PFSK-1 (cell line): ENCODE results near the gene PPP1R8.

Experiments
- FOXP2 ChIP-seq: optimal IDR thresholded peaks from 2 replicates; pipeline ENCODE3; 2011; ENCODE audit warnings: borderline replicate concordance, control low read depth, inconsistent platforms; ENCODE audit not compliant: insufficient read depth; ENCODE audit errors: extremely low read length, extremely low read depth
- POLR2AphosphoS5 ChIP-seq: IDR thresholded peaks from 2 replicates; pipeline ENCODE4 v1.6.1; 2012; ENCODE audit warnings: low read depth, mild to moderate bottlenecking, control low read depth, low read length, moderate library complexity
- REST ChIP-seq, 2 experiments: IDR thresholded peaks; 2 replicates each; pipeline versions ENCODE4 v1.6.1 to v1.8.0; 2011 to 2012; ENCODE audit warnings: low read depth in 2 of 2, low read length in 2 of 2, control low read depth in 1 of 2, inconsistent platforms in 1 of 2, mild to moderate bottlenecking in 1 of 2, moderate library complexity in 1 of 2; ENCODE audit not compliant: insufficient read depth in 1 of 2
- SIN3A ChIP-seq: IDR thresholded peaks from 2 replicates; pipeline ENCODE4 v1.6.1; 2012; ENCODE audit warnings: mild to moderate bottlenecking, low read length, moderate library complexity, borderline replicate concordance; ENCODE audit not compliant: insufficient read depth
- TAF1 ChIP-seq: IDR thresholded peaks from 2 replicates; pipeline ENCODE4 v1.6.1; 2012; ENCODE audit warnings: low read length, control low read depth, borderline replicate concordance; ENCODE audit not compliant: insufficient read depth

The PPP1R8 gene

GRCh38 chr1:27856561-27857343, 26.2 kb downstream of the PPP1R8 start:
- TF ChIP-seq SIN3A: no peak
- no peak for TF ChIP-seq REST (IDR thresholded peaks at IDR 0.05; ENCODE audit: insufficient read depth in 1 of 2, low read depth in 2 of 2, low read length in 2 of 2)
- TF ChIP-seq TAF1: no peak
- no peak for TF ChIP-seq FOXP2
- TF ChIP-seq POLR2AphosphoS5: no peak

- TF ChIP-seq FOXP2: no peak
- no peak for TF ChIP-seq POLR2AphosphoS5
- TF ChIP-seq TAF1: no peak
- no peak for TF ChIP-seq REST (IDR thresholded peaks at IDR 0.05; ENCODE audit: insufficient read depth in 1 of 2, low read depth in 2 of 2, low read length in 2 of 2)
- TF ChIP-seq SIN3A: no peak
These were observed 27.7 kb downstream of the PPP1R8 start for GRCh38 chr1:27858072-27858948.

- no peak for TF ChIP-seq TAF1
- TF ChIP-seq REST (IDR thresholded peaks at IDR 0.05; ENCODE audit: insufficient read depth in 1 of 2, low read depth in 2 of 2, low read length in 2 of 2): no peak
- TF ChIP-seq SIN3A: no peak
- TF ChIP-seq POLR2AphosphoS5: no peak
- TF ChIP-seq FOXP2: no peak
These were observed 28.5 kb downstream of the PPP1R8 start for GRCh38 chr1:27858949-27859576.

- no peak for TF ChIP-seq SIN3A
- no peak for TF ChIP-seq TAF1
- no peak for TF ChIP-seq REST (IDR thresholded peaks at IDR 0.05; ENCODE audit: insufficient read depth in 1 of 2, low read depth in 2 of 2, low read length in 2 of 2)
- no peak for TF ChIP-seq POLR2AphosphoS5
- TF ChIP-seq FOXP2: no peak
These were observed 30.9 kb downstream of the PPP1R8 start for GRCh38 chr1:27861436-27861835.
